WTC11 (cell line): ENCODE results near the gene HDAC9. TPM values are rescaled to one million over a fixed set of nuclear protein-coding genes. Genes with fewer than 3 reads are reported as not detected.

ENCODE experiments used
- ATAC-seq: fragments of 200-7000 bp; cut with Tn5 transposase; 2 replicates; pipeline ENCODE4 v1.10.0; 2021; ENCODE audit warnings: mild to moderate bottlenecking, moderate library complexity
- CTCF ChIA-PET: fragments of 300-600 bp; sonication (Branson Sonifier 250); formaldehyde crosslinking; loops from one replicate; lab custom pipeline; 2021; ENCODE audit warnings: antibody characterized with exemption; lab: Charles Lee
- POLR2A ChIA-PET: fragments of 350-600 bp; sonication (Branson Sonifier 250); formaldehyde crosslinking; loops from one replicate; lab custom pipeline; 2021; ENCODE audit warnings: antibody characterized with exemption; lab: Charles Lee
- DNase-seq: peaks from one replicate; pipeline ENCODE4 v3.0.0; 2021; ENCODE audit warnings: low spot score
- H3K27ac Mint-ChIP-seq: 2 replicates; pipeline ENCODE4 v1.8.0; 2021; ENCODE audit warnings: mixed read lengths
- H3K27me3 Mint-ChIP-seq: 2 replicates; pipeline ENCODE4 v1.8.0; 2021; ENCODE audit warnings: low read depth, mild to moderate bottlenecking, moderate library complexity, mixed read lengths
- H3K36me3 Mint-ChIP-seq: 2 replicates; pipeline ENCODE4 v1.8.0; 2021; ENCODE audit warnings: mixed read lengths
- H3K4me1 Mint-ChIP-seq: 2 replicates; pipeline ENCODE4 v1.8.0; 2022; ENCODE audit warnings: mixed read lengths
- H3K4me3 Mint-ChIP-seq: 2 replicates; pipeline ENCODE4 v1.8.0; 2021; ENCODE audit warnings: mild to moderate bottlenecking, moderate library complexity, mixed read lengths
- H3K9me3 Mint-ChIP-seq: 2 replicates; pipeline ENCODE4 v1.8.0; 2021; ENCODE audit warnings: mixed read lengths
- FOXK1 ChIP-seq: sonication (generic); formaldehyde crosslinking; IDR thresholded peaks from 2 replicates; pipeline ENCODE4 v1.8.0; 2022; ENCODE audit warnings: mild to moderate bottlenecking, moderate library complexity, missing genetic modification reagents
- FOXP1 ChIP-seq: sonication (generic); formaldehyde crosslinking; IDR thresholded peaks from 2 replicates; pipeline ENCODE4 v1.8.0; 2022; ENCODE audit warnings: missing genetic modification reagents, mild to moderate bottlenecking, moderate library complexity, borderline replicate concordance
- GRHL2 ChIP-seq: fragments of 250-450 bp; sonication (Bioruptor Pico); IDR thresholded peaks from 2 replicates; pipeline ENCODE4 v1.8.0; 2022; ENCODE audit warnings: mild to moderate bottlenecking, moderate library complexity; ENCODE audit not compliant: insufficient replicate concordance, severe bottlenecking
- GTF2I ChIP-seq: fragments of 250-450 bp; sonication (Bioruptor Pico); conservative IDR thresholded peaks from 2 replicates; pipeline ENCODE4 v1.4.0; 2021; ENCODE audit warnings: mild to moderate bottlenecking
- MYBL2 ChIP-seq: sonication (generic); formaldehyde crosslinking; IDR thresholded peaks from 2 replicates; pipeline ENCODE4 v1.8.1; 2023; ENCODE audit warnings: mild to moderate bottlenecking, moderate library complexity, missing genetic modification reagents
- NFATC4 ChIP-seq: fragments of 250-450 bp; sonication (Bioruptor Pico); IDR thresholded peaks from 2 replicates; pipeline ENCODE4 v1.9.0; 2021; ENCODE audit warnings: mild to moderate bottlenecking
- SMAD3 ChIP-seq: sonication (generic); formaldehyde crosslinking; IDR thresholded peaks from 2 replicates; pipeline ENCODE4 v1.8.0; 2022; ENCODE audit warnings: missing genetic modification reagents, mild to moderate bottlenecking, borderline replicate concordance
- SMAD4 ChIP-seq: sonication (generic); formaldehyde crosslinking; IDR thresholded peaks from 2 replicates; pipeline ENCODE4 v1.8.0; 2022; ENCODE audit warnings: mild to moderate bottlenecking, missing genetic modification reagents
- SP1 ChIP-seq: sonication (generic); formaldehyde crosslinking; conservative IDR thresholded peaks from 2 replicates; pipeline ENCODE4 v1.8.1; 2022; ENCODE audit warnings: missing genetic modification reagents
- TEAD1 ChIP-seq: sonication (generic); formaldehyde crosslinking; IDR thresholded peaks from 2 replicates; pipeline ENCODE4 v1.8.0; 2022; ENCODE audit warnings: mild to moderate bottlenecking, missing genetic modification reagents
- TEAD4 ChIP-seq: sonication (generic); formaldehyde crosslinking; IDR thresholded peaks from 2 replicates; pipeline ENCODE4 v1.8.0; 2022; ENCODE audit warnings: mild to moderate bottlenecking, missing genetic modification reagents
- ZBTB21 ChIP-seq: sonication (generic); formaldehyde crosslinking; IDR thresholded peaks from 2 replicates; pipeline ENCODE4 v1.8.1; 2023; ENCODE audit warnings: mild to moderate bottlenecking, missing genetic modification reagents, borderline replicate concordance
- ZNF396 ChIP-seq: fragments of 250-450 bp; sonication (Bioruptor Pico); IDR thresholded peaks from 2 replicates; pipeline ENCODE4 v1.8.0; 2021; ENCODE audit warnings: mild to moderate bottlenecking, moderate library complexity, borderline replicate concordance
- ZNF416 ChIP-seq: fragments of 250-450 bp; sonication (Bioruptor Pico); IDR thresholded peaks from 2 replicates; pipeline ENCODE4 v1.9.0; 2021; ENCODE audit warnings: mild to moderate bottlenecking, inconsistent platforms
- ZSCAN18 ChIP-seq: fragments of 250-450 bp; sonication (Bioruptor Pico); IDR thresholded peaks from 2 replicates; pipeline ENCODE4 v2.1.2; 2022; ENCODE audit warnings: mild to moderate bottlenecking, moderate library complexity
- total RNA-seq: library from RNA; stranded (reverse); gene quantifications from 3 replicates; pipeline ENCODE4 v1.2.3, GENCODE V29; 2021
- TF ChIP-seq, protein P1 (sequence below): fragments of 250-450 bp; sonication (Bioruptor Pico); IDR thresholded peaks from 2 replicates; pipeline ENCODE4 v1.9.0; 2021; ENCODE audit warnings: moderate library complexity, mild to moderate bottlenecking, inconsistent platforms, borderline replicate concordance
- TF ChIP-seq, protein P2 (sequence below): fragments of 250-450 bp; sonication (Bioruptor Pico); conservative IDR thresholded peaks from 2 replicates; pipeline ENCODE4 v1.9.0; 2021; ENCODE audit warnings: mild to moderate bottlenecking
- TF ChIP-seq, protein P3 (sequence below): sonication (generic); formaldehyde crosslinking; conservative IDR thresholded peaks from 2 replicates; pipeline ENCODE4 v1.8.1; 2023; ENCODE audit warnings: mild to moderate bottlenecking, low read depth, missing genetic modification reagents, moderate library complexity
- TF ChIP-seq, protein P4 (sequence below): sonication (generic); formaldehyde crosslinking; IDR thresholded peaks from 2 replicates; pipeline ENCODE4 v1.8.1; 2022; ENCODE audit warnings: low read depth, missing genetic modification reagents, borderline replicate concordance

HDAC9 gene
- total RNA-seq, 1 experiment from 2014 or later: 18.8 TPM

- Mint-ChIP-seq H3K4me1 (0 out of 2 replicates have a peak, but pooled peaks cover 3% of the 10 kb centered on the region), H3K27ac (no peak overlapping the region), H3K36me3 (no peaks in the 10 kb centered on the region), H3K27me3 (no peaks in the 10 kb centered on the region), H3K4me3 (no peak overlapping the region), H3K9me3 (no peaks in the 10 kb centered on the region)
- ATAC-seq (no peak; the same call in 1 of the 2 replicates), DNase-seq (no peak)
- CTCF ChIA-PET: no interaction called here
- TF ChIP-seq SMAD4 (no peak), GRHL2 (CRISPR knock-in tag) (no peak), TEAD4 (no peak), NFATC4 (CRISPR knock-in tag) (no peak), ZNF396 (CRISPR knock-in tag) (no peak), ZSCAN18 (no peak), TEAD1 (no peak), SMAD3 (no peak)
- TF ChIP-seq, protein P1, sequence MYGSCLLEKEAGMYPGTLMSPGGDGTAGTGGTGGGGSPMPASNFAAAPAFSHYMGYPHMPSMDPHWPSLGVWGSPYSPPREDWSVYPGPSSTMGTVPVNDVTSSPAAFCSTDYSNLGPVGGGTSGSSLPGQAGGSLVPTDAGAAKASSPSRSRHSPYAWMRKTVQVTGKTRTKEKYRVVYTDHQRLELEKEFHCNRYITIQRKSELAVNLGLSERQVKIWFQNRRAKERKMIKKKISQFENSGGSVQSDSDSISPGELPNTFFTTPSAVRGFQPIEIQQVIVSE (CRISPR knock-in tag): no peak
- TF ChIP-seq, protein P2, sequence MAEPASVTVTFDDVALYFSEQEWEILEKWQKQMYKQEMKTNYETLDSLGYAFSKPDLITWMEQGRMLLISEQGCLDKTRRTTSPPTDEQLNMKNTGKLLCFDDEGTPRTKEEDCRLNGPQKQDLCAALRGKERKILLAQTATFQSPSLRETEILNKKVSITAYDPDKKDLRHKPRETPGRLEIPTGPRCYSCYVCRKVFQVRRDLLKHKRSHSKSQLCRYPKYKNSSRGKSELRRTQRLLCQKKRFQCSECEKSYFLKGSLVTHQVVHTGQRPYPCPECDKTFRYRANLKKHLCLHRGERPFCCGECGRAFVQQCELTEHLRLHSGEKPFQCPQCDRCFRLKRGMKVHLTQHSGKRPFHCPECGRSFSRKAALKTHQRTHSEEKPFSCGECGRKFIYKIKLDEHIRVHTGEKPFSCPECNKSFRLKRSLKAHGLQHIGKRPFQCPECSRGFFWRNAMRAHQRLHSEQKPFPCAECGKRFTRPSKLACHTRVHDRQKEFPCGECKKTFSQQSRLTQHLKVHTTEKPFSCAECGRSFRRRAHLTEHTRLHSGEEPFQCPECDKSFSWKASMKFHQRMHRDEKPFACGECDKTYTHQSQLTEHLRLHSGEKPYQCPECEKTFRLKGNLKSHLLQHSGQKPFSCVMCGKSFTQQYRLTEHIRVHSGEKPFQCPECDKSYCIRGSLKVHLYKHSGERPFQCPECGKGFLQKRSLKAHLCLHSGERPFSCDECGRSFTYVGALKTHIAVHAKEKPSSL (CRISPR knock-in tag): no peak
- TF ChIP-seq, protein P3, sequence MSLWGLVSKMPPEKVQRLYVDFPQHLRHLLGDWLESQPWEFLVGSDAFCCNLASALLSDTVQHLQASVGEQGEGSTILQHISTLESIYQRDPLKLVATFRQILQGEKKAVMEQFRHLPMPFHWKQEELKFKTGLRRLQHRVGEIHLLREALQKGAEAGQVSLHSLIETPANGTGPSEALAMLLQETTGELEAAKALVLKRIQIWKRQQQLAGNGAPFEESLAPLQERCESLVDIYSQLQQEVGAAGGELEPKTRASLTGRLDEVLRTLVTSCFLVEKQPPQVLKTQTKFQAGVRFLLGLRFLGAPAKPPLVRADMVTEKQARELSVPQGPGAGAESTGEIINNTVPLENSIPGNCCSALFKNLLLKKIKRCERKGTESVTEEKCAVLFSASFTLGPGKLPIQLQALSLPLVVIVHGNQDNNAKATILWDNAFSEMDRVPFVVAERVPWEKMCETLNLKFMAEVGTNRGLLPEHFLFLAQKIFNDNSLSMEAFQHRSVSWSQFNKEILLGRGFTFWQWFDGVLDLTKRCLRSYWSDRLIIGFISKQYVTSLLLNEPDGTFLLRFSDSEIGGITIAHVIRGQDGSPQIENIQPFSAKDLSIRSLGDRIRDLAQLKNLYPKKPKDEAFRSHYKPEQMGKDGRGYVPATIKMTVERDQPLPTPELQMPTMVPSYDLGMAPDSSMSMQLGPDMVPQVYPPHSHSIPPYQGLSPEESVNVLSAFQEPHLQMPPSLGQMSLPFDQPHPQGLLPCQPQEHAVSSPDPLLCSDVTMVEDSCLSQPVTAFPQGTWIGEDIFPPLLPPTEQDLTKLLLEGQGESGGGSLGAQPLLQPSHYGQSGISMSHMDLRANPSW: no peak
- POLR2A ChIA-PET: no interaction called here
Observed at GRCh38 chr7:18770822-18771221, 275.3 kb downstream of the HDAC9 start.

DNA sequence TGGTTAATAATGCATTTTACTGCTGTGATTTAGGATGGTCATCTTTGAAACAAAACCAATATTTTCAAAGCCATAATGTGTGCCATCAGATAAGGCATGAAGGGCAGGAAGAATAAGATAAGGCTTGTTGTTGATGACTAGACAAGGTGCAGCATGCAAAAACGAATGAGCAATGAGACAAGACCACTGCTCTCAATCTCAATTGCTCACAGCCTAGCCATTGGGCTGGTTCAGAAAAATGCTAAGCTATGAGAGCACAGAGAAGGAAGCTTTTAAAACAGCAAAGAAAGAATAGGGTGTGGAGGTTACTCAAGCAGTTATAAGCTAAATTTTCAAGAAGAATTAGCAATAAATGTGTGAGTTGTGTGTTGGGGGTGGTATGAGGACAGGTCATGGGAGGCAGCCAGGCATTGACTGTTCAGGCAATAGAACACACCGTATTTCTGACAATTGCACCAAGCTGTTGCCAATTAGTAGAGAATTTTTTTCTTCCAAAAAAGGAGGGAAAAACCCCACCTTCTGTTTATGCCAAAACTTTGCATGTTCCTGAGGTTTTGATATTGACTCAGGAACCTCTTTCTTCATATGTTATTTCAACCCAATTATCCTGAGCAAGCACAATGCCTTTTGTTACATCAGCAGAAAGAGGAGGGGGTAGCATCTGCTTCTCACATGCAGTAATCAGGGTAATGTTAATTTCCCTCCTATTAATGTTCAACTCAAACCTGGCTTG is 276.5 kb downstream of the HDAC9 start:
- DNase-seq (no peak), ATAC-seq (no peak)
- Mint-ChIP-seq H3K36me3 (no peaks in the 10 kb centered on the region), H3K27ac (no peak overlapping the region), H3K4me3 (no peak overlapping the region), H3K4me1 (0 out of 2 replicates have a peak, but pooled peaks cover 3% of the 10 kb centered on the region), H3K9me3 (no peaks in the 10 kb centered on the region), H3K27me3 (no peaks in the 10 kb centered on the region)
- ChIA-PET CTCF (no interaction called here), POLR2A (no interaction called here)
- TF ChIP-seq, protein P2 (CRISPR knock-in tag): no peak
- TF ChIP-seq SMAD4 (no peak), ZNF416 (no peak), FOXP1 (CRISPR knock-in tag) (no peak), MYBL2 (CRISPR knock-in tag) (no peak), GTF2I (CRISPR knock-in tag) (no peak), ZBTB21 (no peak), FOXK1 (CRISPR knock-in tag) (no peak), SP1 (no peak)
- TF ChIP-seq, protein P3: no peak
- TF ChIP-seq, protein P4, sequence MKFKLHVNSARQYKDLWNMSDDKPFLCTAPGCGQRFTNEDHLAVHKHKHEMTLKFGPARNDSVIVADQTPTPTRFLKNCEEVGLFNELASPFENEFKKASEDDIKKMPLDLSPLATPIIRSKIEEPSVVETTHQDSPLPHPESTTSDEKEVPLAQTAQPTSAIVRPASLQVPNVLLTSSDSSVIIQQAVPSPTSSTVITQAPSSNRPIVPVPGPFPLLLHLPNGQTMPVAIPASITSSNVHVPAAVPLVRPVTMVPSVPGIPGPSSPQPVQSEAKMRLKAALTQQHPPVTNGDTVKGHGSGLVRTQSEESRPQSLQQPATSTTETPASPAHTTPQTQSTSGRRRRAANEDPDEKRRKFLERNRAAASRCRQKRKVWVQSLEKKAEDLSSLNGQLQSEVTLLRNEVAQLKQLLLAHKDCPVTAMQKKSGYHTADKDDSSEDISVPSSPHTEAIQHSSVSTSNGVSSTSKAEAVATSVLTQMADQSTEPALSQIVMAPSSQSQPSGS: no peak
